Islet precursor cell (in vitro differentiated cells): Measurements from ENCODE around the gene FBH1.
"Not testable (repeated sequence)": the region's sequence is repeated elsewhere in the genome, so short reads cannot be mapped to it uniquely, and the experiment has no call there.

Experiments
- DNase-seq: peaks from one replicate; pipeline ENCODE4 v3.0.0-alpha.2; 2018

FBH1 gene

GRCh38 chr10:5889624-5890451 is at the start of gene FBH1, which contains the start of gene ANKRD16:
Gene FBH1, plus strand, starts transcription at chr10:5890243. Its CDS starts 103 bp downstream, at chr10:5890346.
Gene ANKRD16, minus strand, starts transcription at chr10:5889893. Its CDS starts 539 bp downstream, at chr10:5889354.
- DNase-seq: peak; percentile 99

- DNase-seq: peak; percentile 68
Measured at GRCh38 chr10:5840314-5841307, 49.4 kb upstream of the FBH1 start.

DNA sequence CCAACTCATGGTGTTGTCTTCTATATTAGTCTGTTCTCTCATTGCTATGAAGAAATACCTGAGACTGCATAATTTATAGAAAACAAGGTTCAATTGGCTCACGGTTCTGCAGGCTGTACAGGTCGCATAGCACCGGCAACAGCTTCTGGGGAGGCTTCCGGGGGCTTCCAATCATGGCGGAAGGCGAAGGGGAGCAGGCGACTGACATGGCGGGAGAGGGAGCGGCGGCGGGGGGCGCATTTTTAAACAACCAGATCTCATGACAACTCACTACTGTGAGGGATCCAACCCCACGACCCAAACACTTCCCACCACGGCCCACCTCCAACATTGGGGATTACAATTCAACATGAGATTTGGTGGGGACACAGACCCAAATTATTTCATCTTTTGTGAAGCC is 48.1 kb upstream of the FBH1 start:
- DNase-seq: peak; percentile 29

DNA sequence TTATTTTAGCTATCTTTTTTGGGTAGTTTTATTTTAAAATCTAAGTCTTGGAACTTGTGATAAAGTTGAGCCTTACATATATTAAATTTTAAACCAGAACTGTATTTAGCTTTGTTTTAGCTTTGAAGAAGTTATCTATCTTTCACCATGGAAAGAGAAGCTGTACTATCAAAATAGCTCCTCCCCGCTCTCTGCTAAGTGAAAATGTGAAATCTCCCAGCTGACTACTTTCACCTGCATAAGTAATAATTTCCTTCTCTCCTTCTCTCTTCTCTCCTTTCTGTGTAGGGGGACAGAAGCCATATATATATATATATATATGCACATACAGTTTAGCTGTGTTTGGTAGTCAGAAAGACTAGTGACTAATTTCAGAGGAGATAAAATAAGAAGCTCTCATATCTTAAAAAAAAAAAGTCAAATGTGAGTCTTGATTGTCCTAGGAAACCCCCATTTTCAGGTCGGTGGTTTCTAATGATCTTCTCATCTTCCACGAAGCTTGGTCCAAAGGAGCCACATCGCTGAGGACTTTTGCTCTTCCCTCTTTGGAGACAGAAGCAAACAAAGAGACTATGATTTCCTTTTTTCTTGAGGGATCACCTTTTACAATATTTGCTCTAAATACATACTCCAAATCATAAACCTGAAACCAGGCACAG is 46.2 kb upstream of the FBH1 start:
- DNase-seq: no peak

GRCh38 chr10:5844345-5845055 is 45.5 kb upstream of the FBH1 start:
- DNase-seq: peak; percentile 18

DNA sequence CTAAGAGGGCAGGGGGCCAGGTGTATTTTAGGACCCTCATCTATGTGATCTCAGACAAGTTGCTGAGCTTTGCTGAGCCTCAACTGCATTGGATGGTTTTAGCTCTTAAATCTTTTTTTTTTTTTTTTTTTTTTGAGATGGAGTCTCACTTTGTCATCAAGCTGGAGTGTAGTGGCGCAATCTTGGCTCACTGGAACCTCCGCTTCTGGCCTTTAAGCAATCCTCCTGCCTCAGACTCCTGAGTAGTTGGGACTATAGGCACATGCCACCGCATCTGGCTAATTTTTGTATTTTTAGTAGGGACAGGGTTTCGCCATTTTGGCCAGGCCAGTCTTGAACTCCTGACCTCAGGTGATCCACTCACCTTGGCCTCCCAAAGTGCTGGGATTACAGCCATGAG is 43.4 kb upstream of the FBH1 start:
- DNase-seq: peak; percentile 21

DNA sequence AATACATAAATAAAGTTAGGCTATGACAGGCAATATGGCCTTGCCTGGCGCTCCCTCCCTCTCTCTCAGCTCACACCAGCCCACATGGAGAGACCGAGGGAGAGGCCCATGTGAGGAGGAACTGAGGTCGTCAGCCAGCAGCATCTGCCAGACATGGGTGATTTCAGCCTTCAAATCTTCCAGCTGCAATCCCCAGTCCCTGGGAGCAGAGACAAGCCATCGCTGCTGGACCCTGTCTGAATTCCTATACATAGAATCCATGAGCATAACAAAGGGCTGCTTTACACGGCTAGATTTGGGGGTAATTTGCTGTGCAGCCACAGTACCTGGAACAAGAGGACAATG is 35.9 kb upstream of the FBH1 start:
- DNase-seq: peak; percentile 54

- peak; percentile 35 for DNase-seq
Measured at GRCh38 chr10:5855979-5856700, 33.9 kb upstream of the FBH1 start.

- no peak for DNase-seq
Measured at GRCh38 chr10:5856701-5857004, 33.4 kb upstream of the FBH1 start.

DNA sequence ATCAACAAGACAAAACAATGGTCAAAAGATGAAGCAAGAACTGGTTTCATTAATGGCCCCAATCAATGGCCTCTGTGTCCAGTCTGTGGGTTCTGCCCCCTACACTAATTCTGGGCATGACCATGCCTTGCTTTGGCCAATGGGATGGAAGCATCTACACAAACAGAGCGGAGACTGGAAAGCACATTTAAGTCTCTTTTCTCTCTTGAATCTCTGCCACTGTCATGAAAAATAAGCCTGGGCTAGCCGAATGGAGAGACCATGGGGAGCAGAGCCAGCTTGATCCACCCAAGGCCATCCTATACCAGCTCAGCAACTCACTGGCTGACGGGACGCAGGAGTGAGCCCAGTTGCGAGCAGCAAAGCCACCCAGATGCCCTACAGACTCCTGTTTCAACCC is 31.2 kb upstream of the FBH1 start:
- DNase-seq: peak; percentile 35

DNA sequence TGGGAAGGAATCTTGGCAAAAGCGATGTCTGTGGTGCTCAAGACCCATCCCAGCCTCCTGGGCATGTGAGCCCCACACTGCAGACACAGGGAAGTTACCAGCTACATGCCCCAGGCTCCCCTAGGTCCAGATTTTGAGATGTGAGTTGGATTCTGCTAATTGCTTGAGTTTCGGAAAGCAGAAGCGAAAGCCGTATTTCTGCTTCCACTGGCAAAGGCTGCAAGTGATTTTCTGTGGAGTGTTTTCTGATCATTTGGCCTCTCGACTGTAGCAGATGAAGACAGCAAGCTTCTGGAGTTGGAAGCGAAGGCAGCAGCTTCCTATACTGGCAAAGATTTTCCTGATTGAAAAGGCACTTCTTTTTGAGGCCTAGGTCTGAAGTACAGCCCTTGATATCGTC is 30.0 kb upstream of the FBH1 start:
- peak; percentile 33 for DNase-seq

GRCh38 chr10:5862360-5862961 is 27.6 kb upstream of the FBH1 start:
- DNase-seq: no peak

DNA sequence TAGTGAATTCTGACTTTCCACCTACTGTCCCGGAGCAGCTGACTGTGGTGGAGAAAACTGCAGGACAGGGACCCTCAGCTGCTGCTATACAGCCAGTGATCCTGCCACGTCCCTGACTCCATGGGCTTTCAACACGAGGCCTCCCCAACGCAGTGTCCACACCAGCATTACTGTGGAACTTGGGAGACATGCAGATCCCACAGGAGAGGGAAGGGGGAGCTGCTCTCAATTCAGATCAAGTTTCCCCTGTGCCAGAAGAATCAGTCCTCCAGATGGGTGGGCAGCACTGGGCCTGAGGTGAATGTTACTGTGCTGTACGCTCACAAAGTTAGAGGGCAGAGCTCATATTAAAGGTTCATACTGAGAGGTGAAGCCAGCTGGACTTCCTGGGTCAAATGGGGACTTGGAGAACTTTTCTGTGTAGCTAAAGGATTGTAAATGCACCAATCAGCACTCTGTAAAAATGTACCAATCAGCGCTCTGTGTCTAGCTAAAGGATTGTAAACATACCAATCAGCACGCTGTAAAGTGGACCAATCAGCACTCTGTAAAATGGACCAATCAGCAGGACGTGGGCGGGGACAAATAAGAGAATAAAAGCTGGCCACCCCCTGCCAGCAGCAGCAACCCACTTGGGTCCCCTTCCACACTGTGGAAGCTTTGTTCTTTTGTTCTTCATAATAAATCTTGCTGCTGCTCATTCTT is 26.9 kb upstream of the FBH1 start:
- not testable (repeated sequence) for DNase-seq

GRCh38 chr10:5866451-5867081 is 23.5 kb upstream of the FBH1 start:
- not testable (repeated sequence) for DNase-seq

DNA sequence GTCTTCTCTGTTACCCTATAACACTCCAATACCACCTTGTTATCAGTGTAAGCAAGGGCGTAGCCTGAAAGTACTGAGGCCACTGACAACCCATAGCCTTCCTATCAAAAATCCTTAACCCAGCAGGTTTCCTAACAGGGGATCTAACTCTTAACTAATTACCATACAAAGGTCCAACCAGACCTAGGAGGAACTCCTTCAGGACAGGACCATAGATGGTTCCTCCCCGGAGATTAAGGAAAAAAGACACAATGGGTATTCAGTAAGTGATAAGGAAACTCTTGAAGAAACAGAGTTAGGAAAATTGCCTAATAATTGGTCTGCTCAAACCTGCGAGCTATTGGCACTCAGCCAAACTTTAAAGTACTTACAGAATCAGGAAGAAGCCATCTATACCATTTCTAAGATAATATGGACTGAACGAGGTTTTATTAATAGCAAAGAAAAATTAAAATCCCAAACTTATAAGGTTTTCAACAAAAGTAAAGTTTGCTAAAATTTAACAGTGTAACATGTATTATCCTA is 22.9 kb upstream of the FBH1 start:
- not testable (repeated sequence) for DNase-seq

DNA sequence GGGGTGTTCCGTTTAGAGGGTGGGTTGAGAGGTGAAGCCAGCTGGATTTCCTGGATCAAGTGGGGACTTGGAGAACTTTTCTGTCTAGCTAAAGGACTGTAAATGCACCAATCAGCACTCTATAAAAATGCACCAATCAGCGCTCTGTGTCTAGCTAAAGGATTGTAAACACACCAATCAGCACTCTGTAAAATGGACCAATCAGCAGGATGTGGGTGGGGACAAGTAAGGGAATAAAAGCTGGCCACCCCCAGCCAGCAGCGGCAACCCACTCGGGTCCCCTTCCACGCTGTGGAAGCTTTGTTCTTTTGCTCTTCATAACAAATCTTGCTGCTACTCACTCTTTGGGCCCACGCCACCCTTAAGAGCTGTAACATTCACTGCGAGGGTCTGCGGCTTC is 21.7 kb upstream of the FBH1 start:
- DNase-seq: not testable (repeated sequence)

GRCh38 chr10:5869156-5869555 is 20.9 kb upstream of the FBH1 start:
- DNase-seq: no peak

DNA sequence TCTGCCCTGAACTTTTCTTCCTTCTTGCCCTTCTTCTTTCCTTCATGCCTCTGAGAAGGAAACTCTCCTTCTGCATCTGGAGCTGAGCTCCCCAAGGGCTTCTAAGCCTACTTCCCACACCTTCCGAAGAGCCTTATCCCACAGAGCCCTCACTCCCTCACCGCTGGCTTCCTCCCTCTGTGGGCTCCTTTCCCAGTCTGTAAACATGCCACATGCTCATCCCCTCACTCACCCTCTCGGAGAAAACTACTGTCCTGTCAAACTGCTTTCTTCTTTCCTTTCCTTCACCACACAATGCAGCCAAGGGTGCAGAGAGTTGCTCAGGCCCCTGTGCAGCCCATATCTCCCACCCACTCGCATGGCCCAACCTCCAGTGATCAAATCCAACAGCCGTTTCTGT is 18.4 kb upstream of the FBH1 start:
- DNase-seq: no peak

DNA sequence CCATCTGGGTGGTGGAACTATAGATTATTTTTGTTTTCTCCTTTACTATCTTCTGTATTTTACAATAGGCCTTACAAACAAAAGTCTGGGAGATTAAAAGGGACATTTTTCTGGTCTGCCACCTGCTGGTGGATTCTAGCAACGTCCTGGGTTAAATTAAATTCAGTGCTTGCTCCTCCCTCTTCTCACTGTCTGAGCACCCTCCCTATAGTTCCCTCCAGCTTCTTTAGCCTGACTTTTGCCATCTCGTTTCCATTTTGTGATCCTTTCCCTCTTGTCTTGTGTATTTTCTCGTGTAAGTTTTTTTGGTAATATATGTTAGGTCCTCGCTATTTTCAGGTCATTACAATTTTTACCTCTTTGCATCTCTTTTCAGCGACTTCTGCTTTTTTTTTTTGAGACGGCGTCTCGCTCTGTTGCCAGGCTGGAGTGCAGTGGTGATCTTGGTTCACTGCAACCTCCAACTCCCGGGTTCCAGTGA is 16.5 kb upstream of the FBH1 start:
- peak; percentile 68 for DNase-seq
